Left ventricle myocardium superior (tissue), 1 donor: ENCODE measurements around the gene RTTN. TPM values are rescaled to one million over a fixed set of nuclear protein-coding genes. Genes with fewer than 3 reads are reported as not detected.
A peak's percentile ranks its signal among the peaks of the same experiment; 100 is the strongest.

Experiments
- ATAC-seq: fragments of 200-7000 bp; cut with Tn5 transposase; one replicate; pipeline ENCODE4 v1.9.1; 2020; ENCODE audit warnings: mild to moderate bottlenecking, moderate library complexity
- DNase-seq: peaks from one replicate; pipeline ENCODE4 v3.0.0-alpha.2; 2020
- intact Hi-C: fragments of 100-400 bp; cut with micrococcal nuclease; formaldehyde crosslinking; loops from one replicate; pipeline ENCODE4 v1.11.0; 2022
- total RNA-seq: library from RNA; stranded (reverse); fragmentation: NEBNext Ultra II Directional; extraction: Animal tissue kit (Norgen Biotek cat#: 25700); gene quantifications from one replicate; pipeline ENCODE4 v1.2.1, GENCODE V29; 2021
- donor health status: DM: no; HTN: yes; CAD: no; lungs with severe emphysema.

The RTTN gene
- total RNA-seq, 1 donor from 2014 or later = 6.8 TPM

- no peak for DNase-seq
- no peak for ATAC-seq
- intact Hi-C loops = no loop called here
Measured at GRCh38 chr18:70041459-70042050, 163.9 kb downstream of the RTTN start.

GRCh38 chr18:70039186-70039585, 166.3 kb downstream of the RTTN start:
- intact Hi-C loops = no loop called here
- DNase-seq (no peak), ATAC-seq (no peak)

- peak; percentile 80 for ATAC-seq
- intact Hi-C loops = no loop called here
Measured at GRCh38 chr18:70037431-70038061, 167.9 kb downstream of the RTTN start.

GRCh38 chr18:70036771-70037347, 168.6 kb downstream of the RTTN start:
- intact Hi-C loops = no loop called here
- DNase-seq (no peak), ATAC-seq (peak; percentile 51)

More at GRCh38 chr18:70037431-70038061, 167.9 kb downstream of the RTTN start:
- peak; percentile 25 for DNase-seq

- intact Hi-C loops = no loop called here
- no peak for ATAC-seq
- DNase-seq = no peak
Measured at GRCh38 chr18:70036168-70036567, 169.3 kb downstream of the RTTN start.

- DNase-seq (no peak), ATAC-seq (no peak)
- intact Hi-C loops = no loop called here
Measured at GRCh38 chr18:70031221-70031620, 174.3 kb downstream of the RTTN start.

GRCh38 chr18:70030728-70031127, 174.8 kb downstream of the RTTN start:
- DNase-seq (no peak), ATAC-seq (no peak)
- intact Hi-C loops = no loop called here

- DNase-seq = no peak
- ATAC-seq = no peak
- intact Hi-C loops = no loop called here
Measured at GRCh38 chr18:70029163-70029562, 176.3 kb downstream of the RTTN start.

- DNase-seq (no peak), ATAC-seq (no peak)
Measured at GRCh38 chr18:70028734-70029133, 176.8 kb downstream of the RTTN start.

GRCh38 chr18:70028084-70028483, 177.4 kb downstream of the RTTN start:
- ATAC-seq (no peak), DNase-seq (no peak)
- intact Hi-C loops = no loop called here

More at GRCh38 chr18:70028734-70029133, 176.8 kb downstream of the RTTN start:
- intact Hi-C loops = no loop called here

GRCh38 chr18:70025580-70025979, 179.9 kb downstream of the RTTN start:
- intact Hi-C loops = no loop called here
- DNase-seq (no peak), ATAC-seq (no peak)

GRCh38 chr18:70024829-70025228, 180.7 kb downstream of the RTTN start:
- DNase-seq (no peak), ATAC-seq (no peak)
- intact Hi-C loops = no loop called here

- DNase-seq (no peak), ATAC-seq (no peak)
- intact Hi-C loops = no loop called here
Measured at GRCh38 chr18:70024093-70024492, 181.4 kb downstream of the RTTN start.

GRCh38 chr18:70022636-70023035, 182.9 kb downstream of the RTTN start:
- intact Hi-C loops = no loop called here
- no peak for ATAC-seq
- DNase-seq = no peak

- ATAC-seq (peak; percentile 43), DNase-seq (no peak)
- intact Hi-C loops = no loop called here
Measured at GRCh38 chr18:70021498-70021897, 184.0 kb downstream of the RTTN start.

GRCh38 chr18:70021043-70021442, 184.4 kb downstream of the RTTN start:
- intact Hi-C loops = no loop called here
- DNase-seq = no peak
- no peak for ATAC-seq

- no peak for ATAC-seq
- no peak for DNase-seq
- intact Hi-C loops = no loop called here
Measured at GRCh38 chr18:70019991-70020390, 185.5 kb downstream of the RTTN start.

GRCh38 chr18:70019136-70019535, 186.4 kb downstream of the RTTN start:
- ATAC-seq = no peak
- intact Hi-C loops = no loop called here

GRCh38 chr18:70015127-70015526, 190.4 kb downstream of the RTTN start:
- intact Hi-C loops = no loop called here
- DNase-seq (no peak), ATAC-seq (peak; percentile 94)

More at GRCh38 chr18:70019136-70019535, 186.4 kb downstream of the RTTN start:
- no peak for DNase-seq

GRCh38 chr18:70005580-70005979, 199.9 kb downstream of the RTTN start:
- no peak for DNase-seq
- intact Hi-C loops = no loop called here
- peak; percentile 87 for ATAC-seq

GRCh38 chr18:70004696-70005095, 200.8 kb downstream of the RTTN start:
- no peak for DNase-seq
- intact Hi-C loops = no loop called here
- ATAC-seq = peak; percentile 87
